NCI-H446 treated with DMSO at 0.1 percent for 48 hours (cell line): ENCODE data around the gene LDHB.
"Not testable (repeated sequence)": the region's sequence is repeated elsewhere in the genome, so short reads cannot be mapped to it uniquely, and the experiment has no call there.

Source experiments
- DNase-seq: peaks from one replicate; lab custom pipeline; 2025; lab: John Stamatoyannopoulos, UW

LDHB gene

DNA sequence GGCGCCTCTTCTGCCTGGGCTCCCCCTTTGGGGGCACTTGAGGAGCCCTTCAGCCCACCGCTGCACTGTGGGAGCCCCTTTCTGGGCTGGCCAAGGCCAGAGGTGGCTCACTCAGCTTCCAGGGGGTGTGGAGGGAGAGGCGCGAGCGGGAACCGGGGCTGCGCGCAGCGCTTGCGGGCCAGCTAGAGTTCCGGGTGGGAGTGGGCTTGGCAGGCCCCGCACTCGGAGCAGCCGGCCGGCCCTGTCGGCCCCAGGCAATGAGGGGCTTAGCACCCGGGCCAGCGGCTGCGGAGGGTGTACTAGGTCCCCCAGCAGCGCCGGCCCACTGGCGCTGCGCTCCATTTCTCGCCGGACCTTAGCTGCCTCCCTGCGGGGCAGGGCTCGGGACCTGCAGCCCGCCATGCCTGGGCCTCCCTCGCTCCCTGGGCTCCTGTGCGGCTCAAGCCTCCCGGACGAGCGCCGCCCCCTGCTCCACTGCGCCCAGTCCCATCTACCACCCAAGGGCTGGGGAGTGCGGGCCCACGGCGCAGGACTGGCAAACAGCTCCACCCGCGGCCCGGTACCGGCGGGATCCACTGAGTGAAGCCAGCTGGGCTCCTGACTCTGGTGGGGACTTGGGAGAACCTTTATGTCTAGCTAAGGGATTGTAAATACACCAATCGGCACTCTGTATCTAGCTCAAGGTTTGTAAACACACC is 3.9 kb upstream of the LDHB start:
- DNase-seq: not testable (repeated sequence)

DNA sequence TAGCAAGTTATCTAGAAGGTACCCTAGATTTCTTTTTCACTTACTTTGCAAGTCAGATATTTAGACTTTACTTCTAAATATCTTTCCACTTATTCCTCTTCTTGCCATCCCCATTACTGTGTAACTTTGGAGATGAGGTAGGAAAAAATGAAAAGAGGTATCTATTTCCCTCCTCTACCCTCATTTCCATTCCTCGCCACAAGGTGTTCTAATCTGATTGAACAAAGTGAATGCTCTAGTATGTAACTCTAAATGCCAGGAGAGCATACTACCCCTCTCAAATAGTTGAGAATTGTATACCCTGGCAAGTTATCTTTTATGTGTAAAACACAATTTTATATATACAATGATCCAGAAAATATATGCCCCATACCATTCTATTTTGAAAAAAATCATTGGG is 1.7 kb upstream of the LDHB start:
- no peak for DNase-seq

DNA sequence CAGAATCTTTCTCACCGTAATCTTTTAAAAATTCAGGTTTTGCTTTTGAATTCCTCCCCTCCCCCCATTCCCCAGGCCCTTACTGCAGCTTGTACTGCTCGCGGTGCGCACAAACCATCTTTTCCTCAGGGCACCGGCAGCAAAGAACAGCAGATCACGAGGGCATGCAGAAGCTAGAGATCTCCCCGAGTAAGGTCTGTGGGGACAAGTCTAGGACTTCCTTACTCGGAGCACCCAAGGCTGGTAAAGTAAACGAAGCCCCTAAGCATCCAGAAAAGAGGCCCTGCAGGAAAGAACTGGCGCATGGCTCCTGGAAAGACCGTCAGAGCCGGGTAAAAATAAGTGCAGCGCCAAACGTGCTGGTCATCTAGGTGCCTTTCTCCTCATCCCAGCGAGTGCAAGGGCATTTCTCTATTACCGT is 727 bp downstream of the LDHB start:
- no peak for DNase-seq

DNA sequence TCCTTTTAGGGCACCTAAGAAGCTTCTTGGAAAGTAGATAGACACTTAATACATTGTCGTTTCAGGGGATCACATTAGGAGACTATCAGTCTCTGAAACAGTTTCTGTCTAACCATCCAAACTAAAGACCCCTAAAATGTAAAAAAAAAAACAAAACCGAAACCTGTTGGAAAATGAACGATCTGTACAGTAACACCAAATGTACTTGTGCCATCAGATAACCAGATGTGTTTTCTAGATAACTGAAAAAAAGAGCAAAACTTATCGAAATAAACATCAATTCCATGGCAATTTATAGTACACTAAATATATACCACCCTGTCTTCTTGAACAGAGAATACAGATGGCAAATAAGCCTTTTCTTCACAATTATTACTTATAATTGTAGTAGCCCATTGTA is 2.1 kb downstream of the LDHB start:
- no peak for DNase-seq

DNA sequence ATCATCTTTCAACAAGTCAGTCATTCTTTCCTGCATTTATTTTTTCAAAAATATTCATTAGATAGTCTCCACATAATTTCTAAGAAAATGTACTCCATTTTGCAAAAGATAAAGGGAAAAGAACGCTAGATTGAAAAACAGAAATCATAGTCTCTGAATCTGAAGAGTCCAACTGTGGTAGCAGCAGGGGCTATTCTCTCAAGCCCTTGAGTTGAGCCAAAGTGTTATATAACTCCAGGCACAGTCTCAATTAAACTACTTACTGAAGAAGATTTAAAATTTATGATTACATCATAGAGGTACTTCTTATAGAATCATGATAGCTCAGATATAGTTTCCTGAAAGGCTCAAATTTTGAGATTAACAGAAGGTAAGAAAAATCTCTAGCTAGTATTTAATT is 5.8 kb downstream of the LDHB start:
- DNase-seq: no peak

DNA sequence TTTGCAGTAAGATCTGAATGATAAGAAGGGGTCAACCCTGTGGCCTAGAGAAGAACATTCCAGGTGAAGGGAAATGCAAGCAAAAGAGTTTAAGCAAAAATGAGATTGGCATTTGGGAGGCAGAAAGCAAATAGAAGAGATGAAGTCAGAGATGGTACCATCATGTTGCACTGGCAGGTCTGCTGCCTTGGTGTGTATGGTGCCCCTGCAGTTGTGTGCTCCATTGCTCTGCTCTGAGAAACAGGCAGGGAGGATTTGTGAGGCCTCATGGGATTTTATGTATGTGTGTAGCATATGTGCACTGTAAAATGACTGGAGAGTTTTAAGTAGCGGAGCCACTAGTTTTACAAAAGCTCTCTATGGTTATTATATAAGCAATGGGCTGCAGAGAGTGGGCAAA is 6.6 kb downstream of the LDHB start:
- DNase-seq: no peak

DNA sequence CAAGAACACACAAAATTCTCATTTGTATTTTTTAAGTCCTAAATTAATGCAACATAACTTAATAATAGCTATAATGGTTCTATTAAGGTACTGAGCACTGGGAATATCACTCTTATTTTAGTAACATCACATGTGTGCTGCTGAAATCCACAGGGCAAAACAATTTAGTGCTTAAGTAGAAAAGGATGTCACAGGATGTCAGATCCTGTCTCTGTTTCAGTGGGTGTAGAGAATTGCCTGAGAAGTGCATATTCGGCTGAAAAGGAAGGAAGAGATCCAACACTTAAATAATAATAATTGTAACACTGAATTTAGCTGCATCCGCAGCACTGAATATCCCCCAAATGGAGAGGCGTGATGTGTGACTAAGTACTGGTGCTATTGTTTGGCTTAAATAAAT is 8.6 kb downstream of the LDHB start:
- DNase-seq: no peak

DNA sequence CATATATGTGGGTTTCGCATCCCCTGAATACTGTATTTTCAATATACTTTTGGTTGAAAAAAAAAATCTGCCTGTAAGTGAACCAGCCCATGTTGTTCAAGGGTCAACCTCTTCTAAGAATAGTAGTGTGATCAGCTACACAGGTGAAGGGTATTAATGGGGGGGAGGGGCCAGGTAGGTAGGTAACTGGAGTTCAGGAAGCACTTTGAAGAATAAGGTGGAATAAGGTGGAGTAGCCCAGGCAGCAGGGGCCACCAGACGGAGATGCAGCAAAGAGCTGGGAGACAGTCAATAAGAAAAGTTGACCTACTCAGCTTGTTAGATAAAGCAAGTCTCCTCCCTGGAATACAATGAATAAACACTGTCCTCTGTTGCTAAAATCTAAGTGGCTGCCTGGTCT is 9.3 kb downstream of the LDHB start:
- no peak for DNase-seq

DNA sequence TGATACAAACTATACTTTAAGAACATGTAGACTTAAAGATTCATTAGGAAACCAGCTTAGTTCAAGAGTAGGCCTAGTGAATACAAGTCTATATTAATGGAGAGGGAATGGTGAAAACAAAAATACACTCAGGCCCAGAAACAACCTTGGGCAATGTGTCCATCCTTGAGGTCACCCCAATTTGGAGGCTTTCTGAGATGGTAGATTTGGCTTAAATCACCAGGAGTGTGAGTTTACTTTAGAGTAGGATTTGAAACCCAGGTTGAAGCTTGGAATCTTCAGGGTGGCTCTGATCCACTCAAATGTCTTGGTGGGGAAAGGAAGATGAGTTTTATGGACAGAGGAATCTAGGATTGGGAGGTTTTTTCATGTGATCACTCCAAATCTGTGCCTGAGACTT is 10.5 kb downstream of the LDHB start:
- no peak for DNase-seq

DNA sequence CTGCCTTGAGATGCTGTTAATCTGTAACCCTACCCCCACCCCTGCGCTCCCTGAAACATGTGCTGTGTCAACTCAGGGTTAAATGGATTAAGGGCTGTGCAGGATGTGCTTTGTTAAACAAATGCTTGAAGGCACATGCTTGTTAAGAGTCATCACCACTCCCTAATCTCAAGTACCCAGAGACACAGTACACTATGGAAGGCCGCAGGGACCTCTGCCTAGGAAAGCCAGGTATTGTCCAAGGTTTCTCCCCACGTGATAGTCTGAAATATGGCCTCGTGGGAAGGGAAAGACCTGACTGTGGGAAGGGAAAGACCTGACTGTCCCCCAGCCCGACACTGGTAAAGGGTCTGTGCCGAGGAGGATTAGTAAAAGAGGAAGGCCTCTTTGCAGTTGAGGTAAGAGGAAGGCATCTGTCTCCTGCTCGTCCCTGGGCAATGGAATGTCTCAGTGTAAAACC is 12.6 kb downstream of the LDHB start:
- DNase-seq: not testable (repeated sequence)

DNA sequence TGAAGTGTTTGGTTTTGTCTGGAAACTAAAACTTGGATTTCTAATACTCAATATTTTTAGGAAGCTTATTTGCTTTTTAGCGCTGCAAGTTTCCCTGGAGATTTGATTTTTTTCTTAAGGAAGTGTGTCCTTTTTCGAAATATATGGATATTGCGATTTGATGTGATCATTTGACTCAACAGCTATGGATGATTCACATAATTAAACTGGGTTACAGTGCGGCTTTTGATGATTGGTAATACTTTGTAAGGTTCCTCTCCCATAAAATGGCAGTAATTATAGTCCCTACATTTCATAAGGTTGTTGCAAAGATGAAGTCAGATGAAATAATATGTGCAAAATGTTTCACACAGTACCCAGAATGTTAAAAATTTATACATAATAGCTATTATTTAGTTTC is 13.1 kb downstream of the LDHB start:
- DNase-seq: no peak

DNA sequence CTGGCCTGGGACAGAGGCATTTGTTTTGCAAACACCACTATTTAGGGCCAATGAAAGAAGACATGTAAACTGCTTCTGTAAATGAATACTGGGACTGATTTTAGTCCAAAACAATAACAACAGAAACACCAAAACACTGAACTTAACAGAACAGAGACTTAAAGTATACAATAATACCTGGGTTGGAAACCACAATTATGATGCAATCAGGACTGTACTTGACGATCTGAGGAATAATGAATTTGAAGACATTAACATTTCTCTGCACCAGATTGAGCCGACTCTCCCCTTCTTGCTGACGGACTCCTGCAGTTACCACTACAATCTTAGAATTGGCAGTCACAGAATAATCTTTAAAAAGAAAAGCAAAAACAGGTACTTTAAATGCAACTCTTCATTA is 13.9 kb downstream of the LDHB start:
- DNase-seq: no peak

DNA sequence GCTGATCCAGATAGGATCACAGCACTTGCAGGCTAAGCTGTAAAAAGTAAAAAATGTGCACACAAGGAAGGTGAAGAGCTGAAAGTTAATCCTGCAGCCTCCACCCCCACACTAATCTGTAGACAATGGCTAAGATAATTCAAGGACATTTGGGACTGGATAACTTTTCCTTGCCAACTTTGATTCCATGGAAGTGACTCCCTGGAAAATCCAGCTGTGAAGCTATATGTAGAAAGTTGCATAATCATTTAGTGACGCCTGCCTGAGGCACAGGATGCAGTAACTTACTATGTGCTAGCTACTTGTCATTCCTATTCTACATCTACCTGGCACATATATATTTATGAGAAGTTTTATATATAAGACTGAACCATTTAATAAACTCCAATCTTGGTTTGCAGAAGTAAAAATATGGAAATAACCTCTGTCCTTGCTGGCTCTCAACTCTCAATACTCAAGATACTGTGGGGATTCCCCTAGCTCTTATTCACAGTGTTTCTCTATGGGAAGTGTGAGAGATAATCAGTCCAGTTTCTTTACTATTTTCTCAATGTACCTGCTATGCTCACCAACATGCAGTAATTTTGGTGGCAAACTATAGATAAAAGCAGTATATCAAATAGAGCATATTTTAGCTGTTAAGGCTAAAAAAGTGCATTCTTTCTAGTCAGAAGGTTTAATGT is 14.8 kb downstream of the LDHB start:
- no peak for DNase-seq

DNA sequence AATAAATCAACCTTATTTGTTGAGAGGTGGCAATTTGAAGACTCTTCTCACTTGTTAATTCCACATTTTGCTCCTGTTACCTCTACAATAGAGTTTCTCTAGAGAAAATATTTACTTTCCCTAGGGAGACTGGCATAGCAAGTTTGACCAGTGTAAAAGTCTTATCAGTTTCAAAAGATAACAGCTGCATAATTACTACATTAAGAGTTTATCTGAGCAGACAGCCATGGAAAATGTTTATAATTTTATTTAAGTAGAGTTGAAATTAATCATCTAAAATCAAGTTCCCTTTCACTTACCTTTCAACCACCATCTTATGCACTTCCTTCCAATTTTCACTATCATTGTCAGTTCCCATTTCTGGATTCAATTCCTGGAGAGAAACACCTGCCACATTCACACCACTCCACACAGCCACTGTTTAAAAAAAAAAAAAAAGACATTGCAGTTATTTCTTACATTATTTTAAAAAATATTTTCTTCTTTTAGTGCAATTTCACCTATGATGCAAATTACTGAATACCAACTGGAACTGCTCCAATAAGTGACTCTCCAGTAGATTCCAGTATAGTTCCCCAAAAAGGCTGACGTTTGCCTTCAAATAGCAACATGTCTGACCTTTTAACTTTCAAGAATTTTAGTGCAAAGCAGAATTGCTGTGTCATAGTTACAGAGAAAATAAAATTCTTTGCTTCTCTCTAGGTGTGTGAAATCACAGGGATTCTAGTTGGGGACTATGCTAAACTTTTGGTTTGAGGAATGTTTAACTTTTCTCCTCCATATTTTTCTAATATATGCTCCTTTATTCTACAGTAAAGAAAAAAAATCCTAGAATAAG is 19.4 kb downstream of the LDHB start:
- no peak for DNase-seq

DNA sequence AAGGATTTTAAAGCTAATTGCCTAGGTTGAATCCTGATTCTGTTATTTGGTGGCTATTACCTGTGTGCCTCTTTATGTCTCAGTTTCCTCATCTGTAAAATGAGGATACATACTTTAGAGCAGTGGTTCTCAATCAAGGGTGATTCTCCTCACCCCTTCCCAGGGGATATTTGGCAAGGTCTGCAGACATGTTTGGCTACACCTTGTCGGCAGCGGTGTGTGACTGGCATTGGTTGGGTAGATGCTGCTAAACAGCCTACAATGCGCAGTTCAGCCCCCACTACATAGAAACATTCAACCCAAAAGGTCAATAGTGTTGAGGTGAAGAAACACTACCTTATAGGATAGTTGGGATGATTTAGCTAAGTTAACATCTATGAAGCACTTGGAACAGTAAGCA is 23.4 kb downstream of the LDHB start:
- no peak for DNase-seq

DNA sequence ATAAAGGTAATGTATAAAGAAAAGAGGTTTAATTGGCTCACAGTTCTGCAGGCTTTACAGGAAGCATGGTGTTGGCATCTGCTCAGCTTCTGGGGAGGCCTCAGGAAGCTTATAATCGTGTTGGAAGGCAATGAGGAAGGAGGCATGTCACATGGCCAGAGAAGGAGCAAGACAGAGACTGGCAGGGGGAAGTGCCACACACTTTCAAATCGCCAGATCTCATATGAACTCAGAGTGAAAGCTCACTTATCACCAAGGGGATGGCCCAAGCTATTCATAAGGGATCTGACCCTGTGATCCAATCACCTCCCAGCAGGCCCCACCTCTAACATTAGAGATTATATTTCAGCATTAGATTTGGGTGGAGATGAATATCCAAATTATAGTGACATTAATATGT is 26.3 kb downstream of the LDHB start:
- no peak for DNase-seq

DNA sequence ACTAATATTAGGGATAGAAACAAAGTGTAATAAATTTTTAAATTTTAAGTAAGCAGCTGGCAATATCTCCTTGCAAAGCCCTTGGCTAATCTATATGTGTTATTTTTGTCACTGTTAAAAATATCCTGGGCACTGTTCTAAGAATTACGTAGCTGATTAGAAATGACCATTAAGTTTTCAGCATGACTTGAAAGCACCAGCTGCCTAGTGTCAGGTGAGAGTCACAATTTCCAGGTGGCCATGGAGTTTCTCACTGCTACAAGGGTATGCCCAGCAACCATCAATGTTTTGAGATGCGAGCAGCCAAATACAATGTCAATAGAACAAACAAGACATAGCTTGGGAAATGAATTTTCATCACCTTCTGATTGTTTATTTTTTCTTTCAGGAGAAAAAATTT is 29.7 kb downstream of the LDHB start:
- no peak for DNase-seq

DNA sequence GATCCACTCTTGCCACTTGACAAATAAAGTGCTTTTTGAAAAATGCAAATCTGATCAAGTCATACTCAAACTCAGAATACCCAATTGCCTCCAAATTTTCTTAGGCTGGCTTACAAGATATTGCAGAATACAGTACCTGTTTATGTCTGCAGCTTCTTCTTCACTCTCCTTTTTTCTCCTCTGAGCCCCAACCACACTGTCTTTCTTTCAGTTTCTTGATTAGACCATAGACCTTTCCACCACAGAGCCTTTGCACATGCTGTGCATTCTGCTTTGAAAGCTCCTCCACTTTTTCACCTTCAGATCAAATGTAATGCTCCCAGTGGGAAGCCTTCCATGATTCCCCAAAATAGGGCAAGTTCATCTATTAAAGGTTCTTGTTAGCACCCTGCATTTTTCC is 39.1 kb downstream of the LDHB start:
- no peak for DNase-seq

DNA sequence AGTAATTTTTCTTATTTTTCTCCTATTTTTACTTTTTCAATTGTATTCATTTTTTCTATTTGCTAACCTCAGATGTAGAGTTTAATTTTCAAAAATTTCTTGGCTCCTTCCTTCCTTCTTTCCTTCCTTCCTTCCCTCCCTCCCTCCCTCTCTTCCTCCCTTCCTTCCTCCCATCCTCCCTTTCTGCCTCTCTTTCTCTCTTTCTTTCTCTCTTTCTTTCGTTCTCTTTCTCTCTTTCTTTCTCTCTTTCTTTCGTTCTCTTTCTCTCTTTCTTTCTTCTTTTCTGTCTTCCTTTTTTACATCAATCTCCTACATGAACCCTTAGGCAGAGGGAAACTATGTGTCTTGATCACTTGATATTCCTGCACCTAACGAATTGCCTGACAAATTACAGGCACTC is 40.6 kb downstream of the LDHB start:
- DNase-seq: no peak

DNA sequence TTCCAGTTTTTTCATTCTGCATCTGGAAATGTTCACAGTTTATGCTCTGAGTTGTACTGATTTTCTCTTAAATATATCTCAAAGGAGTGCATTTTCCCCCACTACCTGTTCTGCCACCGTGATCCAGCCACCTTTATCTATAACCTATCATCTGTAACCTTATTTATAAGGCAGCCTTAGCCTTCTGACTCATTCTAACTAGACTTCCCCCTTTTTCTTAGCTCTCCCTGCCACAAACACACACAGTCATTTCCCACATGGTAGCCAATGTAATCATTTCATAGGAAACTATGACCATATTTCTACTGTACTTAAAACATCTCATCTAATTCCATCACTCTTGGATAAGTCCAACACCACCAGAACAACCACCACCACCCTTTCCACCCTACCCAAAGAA is 42.2 kb downstream of the LDHB start:
- DNase-seq: no peak

DNA sequence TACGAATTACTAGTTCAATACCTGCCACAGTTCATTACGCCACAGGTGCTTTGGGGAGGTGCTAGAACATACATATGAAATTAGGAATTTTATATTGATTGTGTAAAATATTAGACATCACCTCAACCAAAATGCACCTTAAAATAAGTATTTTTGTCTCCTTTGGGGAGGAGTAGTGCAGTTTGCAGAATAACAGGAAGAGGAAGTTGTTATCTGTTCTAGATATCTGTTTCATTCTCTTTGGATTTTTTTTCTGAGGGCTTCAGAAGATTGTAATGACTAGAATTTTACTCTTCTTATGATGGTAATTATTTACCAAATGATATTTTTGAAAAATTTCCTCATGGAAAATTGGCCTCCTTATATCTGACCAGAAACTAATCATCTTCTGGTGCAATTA is 43.1 kb downstream of the LDHB start:
- DNase-seq: no peak

DNA sequence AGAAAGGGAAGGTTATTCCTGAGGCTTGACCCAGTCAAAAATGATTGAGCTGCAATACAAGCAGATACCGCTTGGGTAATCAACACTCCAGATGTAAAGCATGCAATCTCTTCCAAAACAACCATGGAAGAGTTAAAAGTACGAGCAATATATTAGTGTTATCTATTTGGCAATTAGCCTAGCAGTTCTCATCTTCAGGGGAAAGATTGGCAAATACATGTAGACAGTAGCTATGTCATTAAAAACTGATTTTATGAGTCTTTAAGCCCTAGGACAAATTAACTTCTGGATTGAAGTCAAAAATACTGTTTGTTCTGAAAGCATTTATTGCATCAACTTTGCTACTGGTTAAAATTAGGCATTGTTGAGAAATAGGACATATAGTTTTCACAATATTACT is 43.7 kb downstream of the LDHB start:
- DNase-seq: no peak

DNA sequence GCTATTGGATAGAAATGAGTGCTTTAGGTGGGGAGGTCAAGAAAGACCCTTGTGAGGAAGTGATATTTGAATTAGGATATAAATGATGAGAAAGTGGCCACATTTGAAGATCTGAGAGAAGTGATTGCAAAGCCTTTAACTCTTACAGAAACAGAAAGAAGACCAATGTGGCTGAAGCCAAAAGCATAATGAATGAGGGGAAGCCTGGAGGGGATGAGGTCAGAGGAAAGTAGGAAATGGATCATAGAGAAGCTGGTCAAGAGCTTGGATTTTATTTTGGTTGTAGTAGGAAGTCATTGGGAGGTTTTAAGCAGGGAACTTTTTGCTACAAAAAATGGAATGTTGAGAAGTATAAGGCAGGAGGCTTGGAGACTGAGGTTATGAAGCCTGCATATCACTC is 49.4 kb downstream of the LDHB start:
- no peak for DNase-seq
